Stromal cell of bone marrow (primary cell): ENCODE data around the gene PRR23C.

Source experiments
- DNase-seq: peaks from one replicate; pipeline ENCODE4 v3.0.0-alpha.2; 2012; ENCODE audit warnings: low read depth

Gene PRR23C

GRCh38 chr3:138995706-138996105 is 49.0 kb downstream of the PRR23C start:
- no peak for DNase-seq
